Osteoblast (primary cell): ENCODE data around the gene GSE1. TPM values are rescaled to one million over a fixed set of nuclear protein-coding genes. Genes with fewer than 3 reads are reported as not detected.

Experiments used
- DNase-seq: peaks from one replicate; pipeline ENCODE4 v3.0.0; 2011; ENCODE audit warnings: low spot score, mixed read lengths; ENCODE audit not compliant: insufficient read length; ENCODE audit errors: missing footprints
- H2AFZ ChIP-seq: 2 replicates; pipeline ENCODE4 v1.6.0; 2011; ENCODE audit warnings: mild to moderate bottlenecking, low read length
- H3K27ac ChIP-seq: 2 replicates; pipeline ENCODE4 v1.5.1; 2011; ENCODE audit warnings: mild to moderate bottlenecking, low read depth, low read length, moderate library complexity
- H3K27me3 ChIP-seq: 2 replicates; pipeline ENCODE4 v1.6.0; 2012; ENCODE audit warnings: mild to moderate bottlenecking, control low read depth, inconsistent platforms, low read length, moderate library complexity; ENCODE audit not compliant: insufficient read depth
- H3K36me3 ChIP-seq: 2 replicates; pipeline ENCODE4 v1.5.1; 2011; ENCODE audit warnings: mild to moderate bottlenecking, low read length, control low read depth, moderate library complexity; ENCODE audit not compliant: insufficient read depth
- H3K4me1 ChIP-seq: 2 replicates; pipeline ENCODE4 v1.5.1; 2011; ENCODE audit warnings: mild to moderate bottlenecking, low read length, control low read depth, moderate library complexity; ENCODE audit not compliant: insufficient read depth
- H3K4me2 ChIP-seq: 2 replicates; pipeline ENCODE4 v1.6.0; 2011; ENCODE audit warnings: mild to moderate bottlenecking, low read length; ENCODE audit not compliant: insufficient read depth
- H3K4me3 ChIP-seq: fragments of 200-600 bp; sonication (generic); 3 replicates; pipeline ENCODE4 v1.5.1; 2012; ENCODE audit warnings: mild to moderate bottlenecking, low read length, inconsistent platforms; ENCODE audit not compliant: insufficient read depth
- H3K79me2 ChIP-seq: 2 replicates; pipeline ENCODE4 v1.6.0; 2012; ENCODE audit warnings: mild to moderate bottlenecking, low read length, control low read depth, inconsistent platforms; ENCODE audit not compliant: insufficient read depth
- H3K9me3 ChIP-seq: 2 replicates; pipeline ENCODE4 v1.5.1; 2011; ENCODE audit warnings: low read depth, low read length, control low read depth
- H4K20me1 ChIP-seq: 2 replicates; pipeline ENCODE4 v1.6.0; 2012; ENCODE audit warnings: mild to moderate bottlenecking, low read length, control low read depth; ENCODE audit not compliant: insufficient read depth
- CTCF ChIP-seq: IDR thresholded peaks from 2 replicates; pipeline ENCODE4 v1.5.1; 2011; ENCODE audit warnings: mild to moderate bottlenecking, low read depth, low read length, moderate library complexity; ENCODE audit errors: extremely low read depth
- total RNA-seq: library from RNA; depleted of rRNA; stranded (reverse); fragments of >200 nt; gene quantifications from 2 replicates; pipeline ENCODE4 v1.2.3, GENCODE V29; 2012

Gene GSE1
- total RNA-seq, 1 donor, result 49.6 TPM

- peaks cover 5% of the 10 kb centered on the region for H3K4me1 ChIP-seq
- no peaks in the 10 kb centered on the region for H3K36me3 ChIP-seq
- no peak overlapping the region for H3K4me2 ChIP-seq
- DNase-seq, result no peak
- peaks cover 94% of the 10 kb centered on the region for H3K79me2 ChIP-seq
- H3K4me3 ChIP-seq, result no peak overlapping the region
- H3K27ac ChIP-seq, result no peak overlapping the region
- no peak for TF ChIP-seq CTCF
- no peak overlapping the region for H2AFZ ChIP-seq
- no peaks in the 10 kb centered on the region for H3K9me3 ChIP-seq
- no peaks in the 10 kb centered on the region for H3K27me3 ChIP-seq
- peaks cover 98% of the 10 kb centered on the region for H4K20me1 ChIP-seq
Measured at GRCh38 chr16:85620374-85620773, 7.3 kb downstream of the GSE1 start.

DNA sequence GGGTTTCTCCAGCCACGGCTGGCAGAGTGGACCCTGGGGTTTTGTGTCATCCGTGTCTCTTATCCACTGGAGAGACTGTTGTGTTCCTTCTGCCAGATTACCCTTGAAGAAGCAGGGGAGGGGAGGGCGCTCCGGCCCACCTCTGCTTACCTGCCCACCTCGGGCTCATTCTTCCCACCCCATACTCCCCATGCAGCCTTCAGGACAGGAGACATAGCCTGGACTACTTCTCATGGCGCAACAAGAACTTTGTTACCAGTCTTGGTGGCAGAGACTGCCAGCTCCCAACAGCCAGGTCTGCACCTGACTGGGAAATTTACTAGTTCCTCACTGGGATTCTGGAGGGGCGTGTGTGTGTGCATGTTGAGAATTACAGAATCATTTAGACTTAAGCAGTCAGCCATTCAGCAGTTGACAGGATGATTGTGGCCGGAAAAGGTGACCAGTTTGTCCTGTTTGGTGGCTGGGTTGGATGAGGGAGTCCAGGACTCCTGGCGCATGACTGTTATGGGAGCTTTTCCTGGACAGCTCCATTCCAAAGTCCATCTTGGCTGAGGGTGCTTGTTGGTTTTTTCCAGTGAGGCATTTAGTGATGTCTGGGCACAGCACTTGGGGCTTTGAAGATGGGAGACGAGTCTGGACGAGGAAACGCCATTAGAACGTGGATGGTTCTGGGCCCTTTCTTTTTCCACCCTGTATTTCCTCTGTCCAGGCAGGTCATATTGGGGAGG, 8.7 kb downstream of the GSE1 start:
- no peak for TF ChIP-seq CTCF
- no peak overlapping the region for H3K27ac ChIP-seq
- no peak overlapping the region for H3K4me2 ChIP-seq
- no peak overlapping the region for H3K4me3 ChIP-seq
- no peaks in the 10 kb centered on the region for H3K9me3 ChIP-seq
- no peaks in the 10 kb centered on the region for H3K4me1 ChIP-seq
- no peak for DNase-seq
- H3K36me3 ChIP-seq, result no peaks in the 10 kb centered on the region
- peaks cover 98% of the 10 kb centered on the region for H3K79me2 ChIP-seq
- H4K20me1 ChIP-seq, result peaks cover 97% of the 10 kb centered on the region
- H2AFZ ChIP-seq, result no peak overlapping the region
- no peaks in the 10 kb centered on the region for H3K27me3 ChIP-seq

DNA sequence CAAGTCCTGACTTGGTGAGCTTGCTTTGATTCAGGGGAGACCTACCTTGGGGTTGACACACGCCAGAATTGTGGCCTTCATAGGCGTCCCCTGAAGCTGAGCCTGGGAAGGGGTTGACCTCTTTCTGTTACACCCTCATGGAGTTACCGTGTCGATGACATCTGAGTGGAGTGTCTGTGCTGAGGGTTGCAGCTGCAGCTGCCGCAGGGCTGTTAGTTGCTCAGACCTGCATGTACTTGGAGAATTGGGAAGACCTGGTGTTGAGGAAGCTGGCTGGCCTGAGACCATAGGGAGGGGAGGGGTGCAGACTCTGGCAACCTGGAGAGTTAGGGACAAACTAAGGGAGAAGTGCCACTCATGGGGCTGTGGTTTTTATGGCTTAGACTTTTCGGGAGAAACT, 9.6 kb downstream of the GSE1 start:
- Histone ChIP-seq H3K4me2 (no peak overlapping the region), H3K36me3 (no peaks in the 10 kb centered on the region), H4K20me1 (peaks cover 94% of the 10 kb centered on the region), H3K27me3 (no peaks in the 10 kb centered on the region), H3K27ac (no peak overlapping the region), H3K4me1 (no peaks in the 10 kb centered on the region), H3K9me3 (no peaks in the 10 kb centered on the region), H2AFZ (no peak overlapping the region), H3K79me2 (peaks cover 98% of the 10 kb centered on the region), H3K4me3 (no peak overlapping the region)
- DNase-seq, result no peak
- TF ChIP-seq CTCF, result no peak

- DNase-seq, result no peak
- peaks cover 98% of the 10 kb centered on the region for H3K79me2 ChIP-seq
- no peak overlapping the region for H3K27ac ChIP-seq
- no peaks in the 10 kb centered on the region for H3K4me1 ChIP-seq
- H3K4me3 ChIP-seq, result no peak overlapping the region
- no peaks in the 10 kb centered on the region for H3K27me3 ChIP-seq
- no peak overlapping the region for H2AFZ ChIP-seq
- H3K36me3 ChIP-seq, result no peaks in the 10 kb centered on the region
- no peaks in the 10 kb centered on the region for H3K9me3 ChIP-seq
- TF ChIP-seq CTCF, result no peak
- H4K20me1 ChIP-seq, result peaks cover 94% of the 10 kb centered on the region
- no peak overlapping the region for H3K4me2 ChIP-seq
Measured at GRCh38 chr16:85623250-85623649, 10.1 kb downstream of the GSE1 start.
